ENCODE results near the gene ARSG.

GRCh38 chr17:68357886-68358285 lies 66.6 kb downstream of the ARSG start:
- TF ChIP-seq CTCF (IDR thresholded peaks at IDR 0.05; ENCODE audit: low read depth, low read length, poor library complexity, severe bottlenecking) (no peak), EZH2phosphoT487 (IDR thresholded peaks at IDR 0.05; ENCODE audit: borderline replicate concordance, low read length) (no peak)
